K562 (cell line): ENCODE results near the gene TMEM86B. TPM values are rescaled to one million over a fixed set of nuclear protein-coding genes. Genes with fewer than 3 reads are reported as not detected.

Experiments used
- BMI1 ChIP-seq: fragments of 150-350 bp; IDR thresholded peaks from 2 replicates; pipeline ENCODE4 v1.6.1; 2014; ENCODE audit warnings: low read length
- BRD9 ChIP-seq: fragments of 450-650 bp; IDR thresholded peaks from 2 replicates; pipeline ENCODE4 v1.6.1; 2018; ENCODE audit warnings: low read depth; ENCODE audit not compliant: partially characterized antibody
- CBX8 ChIP-seq: fragments of 200-600 bp; sonication (generic); IDR thresholded peaks from 2 replicates; pipeline ENCODE4 v1.6.1; 2012; ENCODE audit warnings: borderline replicate concordance, mixed run types, low read depth, mild to moderate bottlenecking, moderate library complexity, mixed read lengths, low read length, control low read depth, inconsistent platforms; ENCODE audit not compliant: poor library complexity, severe bottlenecking; ENCODE audit errors: extremely low read depth
- CC2D1A ChIP-seq: fragments of 450-650 bp; IDR thresholded peaks from 2 replicates; pipeline ENCODE4 v1.6.1; 2017; ENCODE audit warnings: mild to moderate bottlenecking
- DNMT1 ChIP-seq: fragments of 450-650 bp; IDR thresholded peaks from 2 replicates; pipeline ENCODE4 v1.6.1; 2016; ENCODE audit warnings: antibody characterized with exemption, mild to moderate bottlenecking
- HDAC8 ChIP-seq: fragments of 450-650 bp; IDR thresholded peaks from 2 replicates; pipeline ENCODE4 v1.6.1; 2016; ENCODE audit warnings: mild to moderate bottlenecking, missing genetic modification characterization, moderate library complexity, missing compliant biosample characterization
- HLTF ChIP-seq: fragments of 450-650 bp; IDR thresholded peaks from 2 replicates; pipeline ENCODE4 v1.6.1; 2016
- HOXB6 ChIP-seq: fragments of 250-450 bp; sonication (Bioruptor Pico); IDR thresholded peaks from 2 replicates; pipeline ENCODE4 v1.5.1; 2022; ENCODE audit warnings: mild to moderate bottlenecking, borderline replicate concordance
- MECOM ChIP-seq: fragments of 250-450 bp; sonication (Bioruptor Pico); IDR thresholded peaks from 2 replicates; pipeline ENCODE4 v1.8.0; 2022; ENCODE audit warnings: inconsistent platforms
- NR3C1 ChIP-seq: sonication (generic); formaldehyde crosslinking; IDR thresholded peaks from 2 replicates; pipeline ENCODE4 v1.8.1; 2022; ENCODE audit warnings: missing genetic modification reagents
- PTRF ChIP-seq: fragments of 450-650 bp; IDR thresholded peaks from 2 replicates; pipeline ENCODE4 v1.6.1; 2016; ENCODE audit warnings: mild to moderate bottlenecking, missing genetic modification characterization, missing compliant biosample characterization
- ZNF12 ChIP-seq: sonication (generic); formaldehyde crosslinking; IDR thresholded peaks from 2 replicates; pipeline ENCODE4 v1.4.0; 2020; ENCODE audit warnings: mild to moderate bottlenecking, missing genetic modification reagents
- ZNF282 ChIP-seq: sonication (generic); formaldehyde crosslinking; IDR thresholded peaks from 2 replicates; pipeline ENCODE4 v1.8.1; 2023; ENCODE audit warnings: missing genetic modification reagents
- ZNF445 ChIP-seq: fragments of 250-450 bp; sonication (Bioruptor Pico); IDR thresholded peaks from 2 replicates; pipeline ENCODE4 v1.4.0; 2020; ENCODE audit warnings: low read depth, mild to moderate bottlenecking, moderate library complexity
- ZNF589 ChIP-seq: fragments of 200-800 bp; sonication (Bioruptor generic); IDR thresholded peaks from 2 replicates; pipeline ENCODE4 v1.6.1; 2016; ENCODE audit warnings: low read depth, missing genetic modification characterization, missing compliant biosample characterization
- polyA plus RNA-seq, 8 experiments: library from polyadenylated mRNA; depleted of rRNA in 4 of 8; stranded (reverse) in 5 of 8; unstranded in 3 of 8; fragments of >200 nt; fragmentation: Nextera tagmentation in 2 of 8; fragmentation: Illumina TruSeq in 1 of 8; extraction: Ambion mirVana in 2 of 8; extraction: Trizol in 1 of 8; gene quantifications; 2 replicates each; pipeline versions ENCODE4 v1.2.1 to v1.2.3, GENCODE V29; 2011 to 2014; ENCODE audit warnings: inconsistent platforms in 1 of 8, missing spikeins in 1 of 8
- total RNA-seq, 7 experiments: library from RNA; depleted of rRNA in 6 of 7; stranded (reverse); fragments of >200 nt in 6 of 7; fragmentation: Illumina TruSeq in 2 of 7; extraction: Trizol in 2 of 7; gene quantifications; 2 replicates each; pipeline versions ENCODE4 v1.2.1 to v1.2.3, GENCODE V29; 2011 to 2021; ENCODE audit warnings: low replicate concordance in 1 of 7
- TF ChIP-seq, protein P1 (sequence below): IDR thresholded peaks from 3 replicates; pipeline ENCODE4 v1.6.1; 2011; ENCODE audit warnings: borderline replicate concordance, mild to moderate bottlenecking; ENCODE audit not compliant: insufficient read length, insufficient read depth
- TF ChIP-seq, protein P2 (sequence below): fragments of 450-650 bp; IDR thresholded peaks from 2 replicates; pipeline ENCODE4 v1.6.1; 2016; ENCODE audit warnings: low read depth, mild to moderate bottlenecking, moderate library complexity
- TF ChIP-seq, protein P3 (sequence below): sonication (generic); formaldehyde crosslinking; IDR thresholded peaks from 2 replicates; pipeline ENCODE4 v1.8.0; 2022; ENCODE audit warnings: mild to moderate bottlenecking, missing genetic modification reagents
- TF ChIP-seq, protein P4 (sequence below): fragments of 250-450 bp; sonication (Bioruptor Pico); IDR thresholded peaks from 2 replicates; pipeline ENCODE4 v1.4.0; 2020; ENCODE audit warnings: mild to moderate bottlenecking, moderate library complexity, borderline replicate concordance

TMEM86B gene
- total and polyA plus RNA-seq, 9 of the 15 experiments (the other 6 are each of a cell fraction or from before 2014, with no cell fraction given), result 0.28 to 7.9 (median 2.1) TPM

DNA sequence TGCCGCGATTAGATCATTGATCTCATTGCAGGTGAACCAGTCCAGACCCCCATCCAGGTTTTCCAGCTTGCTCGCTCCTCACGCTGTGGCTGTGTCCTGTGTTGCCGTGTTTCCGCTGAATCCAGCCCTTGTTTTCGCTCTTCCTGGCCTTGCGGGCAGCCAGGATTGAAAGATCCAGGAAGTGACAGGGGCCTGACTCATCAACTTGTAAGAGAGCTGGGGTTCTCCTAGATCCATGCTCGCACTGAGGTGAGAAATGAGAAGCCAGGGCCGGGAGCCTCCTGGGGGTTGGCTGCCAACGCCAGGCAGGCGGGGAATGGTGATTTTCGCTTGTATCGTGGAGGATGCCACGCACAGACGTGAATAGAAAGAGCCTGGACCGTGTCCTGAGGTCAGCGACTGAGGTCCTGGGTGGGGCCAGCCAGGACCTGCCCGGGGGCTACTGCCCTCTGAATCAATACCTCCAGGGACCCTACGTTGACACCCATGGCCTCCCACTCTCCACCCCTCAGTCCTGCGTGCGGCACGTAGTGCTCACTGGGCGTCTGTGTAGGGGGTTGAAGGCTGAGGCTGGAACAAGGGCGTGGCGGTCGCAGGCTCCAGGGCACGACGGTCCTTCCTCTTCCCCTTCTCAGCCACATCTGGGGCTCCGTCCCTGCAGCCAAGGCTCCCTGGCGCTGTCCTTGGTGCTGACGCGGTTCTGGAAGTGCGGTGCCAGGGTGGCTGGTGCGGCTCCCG is 11.9 kb downstream of the TMEM86B start (continued):
- TF ChIP-seq CBX8, result no peak
- no peak for TF ChIP-seq HLTF
- TF ChIP-seq CC2D1A, result 0 out of 2 replicates have a peak, but pooled peaks have one; percentile 70
- TF ChIP-seq, protein P1, sequence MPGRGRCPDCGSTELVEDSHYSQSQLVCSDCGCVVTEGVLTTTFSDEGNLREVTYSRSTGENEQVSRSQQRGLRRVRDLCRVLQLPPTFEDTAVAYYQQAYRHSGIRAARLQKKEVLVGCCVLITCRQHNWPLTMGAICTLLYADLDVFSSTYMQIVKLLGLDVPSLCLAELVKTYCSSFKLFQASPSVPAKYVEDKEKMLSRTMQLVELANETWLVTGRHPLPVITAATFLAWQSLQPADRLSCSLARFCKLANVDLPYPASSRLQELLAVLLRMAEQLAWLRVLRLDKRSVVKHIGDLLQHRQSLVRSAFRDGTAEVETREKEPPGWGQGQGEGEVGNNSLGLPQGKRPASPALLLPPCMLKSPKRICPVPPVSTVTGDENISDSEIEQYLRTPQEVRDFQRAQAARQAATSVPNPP, result no peak
- no peak for TF ChIP-seq BMI1
- no peak for TF ChIP-seq ZNF12 (CRISPR knock-in tag)
- TF ChIP-seq HOXB6 (CRISPR knock-in tag), result no peak
- no peak for TF ChIP-seq ZNF445 (CRISPR knock-in tag)
- TF ChIP-seq, protein P2, sequence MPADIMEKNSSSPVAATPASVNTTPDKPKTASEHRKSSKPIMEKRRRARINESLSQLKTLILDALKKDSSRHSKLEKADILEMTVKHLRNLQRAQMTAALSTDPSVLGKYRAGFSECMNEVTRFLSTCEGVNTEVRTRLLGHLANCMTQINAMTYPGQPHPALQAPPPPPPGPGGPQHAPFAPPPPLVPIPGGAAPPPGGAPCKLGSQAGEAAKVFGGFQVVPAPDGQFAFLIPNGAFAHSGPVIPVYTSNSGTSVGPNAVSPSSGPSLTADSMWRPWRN, result no peak
- TF ChIP-seq MECOM, result no peak
- TF ChIP-seq, protein P3, sequence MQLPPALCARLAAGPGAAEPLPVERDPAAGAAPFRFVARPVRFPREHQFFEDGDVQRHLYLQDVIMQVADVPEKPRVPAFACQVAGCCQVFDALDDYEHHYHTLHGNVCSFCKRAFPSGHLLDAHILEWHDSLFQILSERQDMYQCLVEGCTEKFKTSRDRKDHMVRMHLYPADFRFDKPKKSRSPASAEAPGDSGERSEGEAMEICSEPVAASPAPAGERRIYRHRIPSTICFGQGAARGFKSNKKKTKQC (CRISPR knock-in tag), result peak; percentile 98
- no peak for TF ChIP-seq ZNF282
- TF ChIP-seq ZNF589, result peak; percentile 82; the same call in 1 of the 2 replicates
- no peak for TF ChIP-seq DNMT1
- peak; percentile 96 for TF ChIP-seq NR3C1 (CRISPR knock-in tag)
- peak; percentile 36; the same call in 1 of the 2 replicates for TF ChIP-seq HDAC8
- TF ChIP-seq BRD9, result no peak
- TF ChIP-seq PTRF (tag), result no peak
- TF ChIP-seq, protein P4, sequence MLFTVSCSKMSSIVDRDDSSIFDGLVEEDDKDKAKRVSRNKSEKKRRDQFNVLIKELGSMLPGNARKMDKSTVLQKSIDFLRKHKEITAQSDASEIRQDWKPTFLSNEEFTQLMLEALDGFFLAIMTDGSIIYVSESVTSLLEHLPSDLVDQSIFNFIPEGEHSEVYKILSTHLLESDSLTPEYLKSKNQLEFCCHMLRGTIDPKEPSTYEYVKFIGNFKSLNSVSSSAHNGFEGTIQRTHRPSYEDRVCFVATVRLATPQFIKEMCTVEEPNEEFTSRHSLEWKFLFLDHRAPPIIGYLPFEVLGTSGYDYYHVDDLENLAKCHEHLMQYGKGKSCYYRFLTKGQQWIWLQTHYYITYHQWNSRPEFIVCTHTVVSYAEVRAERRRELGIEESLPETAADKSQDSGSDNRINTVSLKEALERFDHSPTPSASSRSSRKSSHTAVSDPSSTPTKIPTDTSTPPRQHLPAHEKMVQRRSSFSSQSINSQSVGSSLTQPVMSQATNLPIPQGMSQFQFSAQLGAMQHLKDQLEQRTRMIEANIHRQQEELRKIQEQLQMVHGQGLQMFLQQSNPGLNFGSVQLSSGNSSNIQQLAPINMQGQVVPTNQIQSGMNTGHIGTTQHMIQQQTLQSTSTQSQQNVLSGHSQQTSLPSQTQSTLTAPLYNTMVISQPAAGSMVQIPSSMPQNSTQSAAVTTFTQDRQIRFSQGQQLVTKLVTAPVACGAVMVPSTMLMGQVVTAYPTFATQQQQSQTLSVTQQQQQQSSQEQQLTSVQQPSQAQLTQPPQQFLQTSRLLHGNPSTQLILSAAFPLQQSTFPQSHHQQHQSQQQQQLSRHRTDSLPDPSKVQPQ, result no peak
